SJSA1 (cell line): ENCODE data around the gene BCL6B. TPM values are rescaled to one million over a fixed set of nuclear protein-coding genes. Genes with fewer than 3 reads are reported as not detected.
"Not testable (repeated sequence)": the region's sequence is repeated elsewhere in the genome, so short reads cannot be mapped to it uniquely, and the experiment has no call there.

Source experiments
- DNase-seq, 2 experiments: peaks; one replicate each; pipeline ENCODE4 v3.0.0-alpha.2; 2015 to 2020; ENCODE audit warnings: low spot score in 2 of 2, low read depth in 1 of 2
- H3K27ac ChIP-seq: fragments of 250-450 bp; sonication (Bioruptor Pico); 2 replicates; pipeline ENCODE4 v1.5.1; 2020; ENCODE audit warnings: mild to moderate bottlenecking, moderate library complexity
- H3K27me3 ChIP-seq: fragments of 250-450 bp; sonication (Bioruptor Pico); replicated peaks from 2 replicates; pipeline ENCODE4 v1.5.1; 2020; ENCODE audit warnings: mild to moderate bottlenecking, moderate library complexity
- H3K36me3 ChIP-seq: fragments of 250-450 bp; sonication (Bioruptor Pico); 2 replicates; pipeline ENCODE4 v1.5.1; 2020; ENCODE audit warnings: mild to moderate bottlenecking
- H3K4me1 ChIP-seq: fragments of 250-450 bp; sonication (Bioruptor Pico); replicated peaks from 2 replicates; pipeline ENCODE4 v1.6.1; 2021; ENCODE audit warnings: mild to moderate bottlenecking
- H3K4me3 ChIP-seq: fragments of 250-450 bp; sonication (Bioruptor Pico); 2 replicates; pipeline ENCODE4 v1.5.1; 2020; ENCODE audit warnings: mild to moderate bottlenecking
- H3K9me3 ChIP-seq: fragments of 250-450 bp; sonication (Bioruptor Pico); replicated peaks from 2 replicates; pipeline ENCODE4 v1.5.1; 2020; ENCODE audit warnings: mild to moderate bottlenecking
- total RNA-seq: library from RNA; depleted of rRNA; stranded (reverse); fragments of >200 nt; shearing (Covaris generic); gene quantifications from 2 replicates; pipeline ENCODE4 v1.2.3, GENCODE V29; 2014

The BCL6B gene
- total RNA-seq, 1 experiment from 2014 or later, result not detected

- H3K4me1 ChIP-seq, result peaks cover 16% of the 10 kb centered on the region
- no peak overlapping the region for H3K27ac ChIP-seq
- DNase-seq, result no peak
- H3K27me3 ChIP-seq, result peaks cover 19% of the 10 kb centered on the region
- no peak overlapping the region for H3K4me3 ChIP-seq
- no peaks in the 10 kb centered on the region for H3K9me3 ChIP-seq
- no peaks in the 10 kb centered on the region for H3K36me3 ChIP-seq
Measured at GRCh38 chr17:7046127-7046724, 23.4 kb downstream of the BCL6B start.

- H3K36me3 ChIP-seq, H3K4me3 ChIP-seq, H3K9me3 ChIP-seq, H3K27ac ChIP-seq, DNase-seq: not testable (repeated sequence)
- Histone ChIP-seq H3K27me3 (peaks cover 19% of the 10 kb centered on the region), H3K4me1 (peaks cover 16% of the 10 kb centered on the region)
Measured at GRCh38 chr17:7046725-7047397, 24.0 kb downstream of the BCL6B start.

GRCh38 chr17:7047566-7047965 is 24.7 kb downstream of the BCL6B start:
- peaks cover 19% of the 10 kb centered on the region for H3K27me3 ChIP-seq
- H3K4me1 ChIP-seq, result peaks cover 16% of the 10 kb centered on the region
- no peaks in the 10 kb centered on the region for H3K36me3 ChIP-seq
- H3K4me3 ChIP-seq, result no peak overlapping the region
- H3K27ac ChIP-seq, result no peak overlapping the region
- no peaks in the 10 kb centered on the region for H3K9me3 ChIP-seq
- no peak for DNase-seq

DNA sequence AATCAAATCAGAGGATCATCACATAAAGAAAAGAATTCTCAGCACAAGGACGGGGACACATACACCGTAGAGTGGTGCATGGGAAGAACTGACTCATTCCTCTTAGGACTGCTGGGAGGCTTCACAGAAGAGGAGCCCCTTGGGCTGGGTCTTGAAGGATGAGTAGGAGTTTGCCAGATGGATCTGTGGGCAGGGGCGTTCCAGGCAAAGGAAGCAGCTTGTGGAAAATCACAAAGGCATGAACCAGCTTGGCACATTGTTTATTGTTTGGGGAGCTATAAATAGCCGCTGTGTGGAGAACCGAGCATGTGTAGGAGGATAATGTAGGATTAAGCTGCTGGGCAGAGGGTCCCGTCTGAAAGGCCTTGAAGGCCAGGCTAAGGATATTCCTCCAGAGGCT is 26.1 kb downstream of the BCL6B start:
- no peaks in the 10 kb centered on the region for H3K36me3 ChIP-seq
- H3K4me1 ChIP-seq, result peaks cover 5% of the 10 kb centered on the region; the same call in 1 of the 2 replicates
- DNase-seq, result no peak
- H3K9me3 ChIP-seq, result no peaks in the 10 kb centered on the region
- H3K27ac ChIP-seq, result no peak overlapping the region
- H3K4me3 ChIP-seq, result no peak overlapping the region
- peaks cover 5% of the 10 kb centered on the region for H3K27me3 ChIP-seq

GRCh38 chr17:7050583-7050982 is 27.7 kb downstream of the BCL6B start:
- DNase-seq, H3K27me3 ChIP-seq, H3K4me3 ChIP-seq, H3K36me3 ChIP-seq, H3K27ac ChIP-seq, H3K9me3 ChIP-seq, H3K4me1 ChIP-seq: not testable (repeated sequence)

DNA sequence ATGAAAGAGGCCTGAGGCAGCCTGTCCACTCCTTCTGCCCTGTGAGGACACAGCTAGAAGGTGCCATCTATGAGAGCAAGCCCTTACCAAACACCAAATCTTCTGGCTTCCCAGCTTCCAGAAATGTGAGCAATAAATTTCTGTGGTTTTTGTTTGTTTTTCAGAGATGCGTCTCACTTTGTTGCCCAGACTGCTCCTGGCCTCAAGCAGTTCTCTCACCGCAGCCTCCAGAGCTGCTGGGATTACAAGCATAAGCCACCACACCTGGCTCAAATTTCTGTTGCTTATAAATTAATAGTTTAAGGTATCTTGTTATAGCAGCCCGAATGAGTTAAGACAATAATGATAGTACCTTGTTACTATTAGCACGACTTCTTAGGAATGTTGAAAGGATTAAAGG is 33.5 kb downstream of the BCL6B start:
- Histone ChIP-seq H3K9me3 (no peaks in the 10 kb centered on the region), H3K4me1 (peaks cover 23% of the 10 kb centered on the region), H3K4me3 (no peak overlapping the region), H3K36me3 (no peaks in the 10 kb centered on the region), H3K27me3 (no peaks in the 10 kb centered on the region), H3K27ac (no peak overlapping the region)
- DNase-seq, result peak in 1 of 2 experiments; percentile 25

DNA sequence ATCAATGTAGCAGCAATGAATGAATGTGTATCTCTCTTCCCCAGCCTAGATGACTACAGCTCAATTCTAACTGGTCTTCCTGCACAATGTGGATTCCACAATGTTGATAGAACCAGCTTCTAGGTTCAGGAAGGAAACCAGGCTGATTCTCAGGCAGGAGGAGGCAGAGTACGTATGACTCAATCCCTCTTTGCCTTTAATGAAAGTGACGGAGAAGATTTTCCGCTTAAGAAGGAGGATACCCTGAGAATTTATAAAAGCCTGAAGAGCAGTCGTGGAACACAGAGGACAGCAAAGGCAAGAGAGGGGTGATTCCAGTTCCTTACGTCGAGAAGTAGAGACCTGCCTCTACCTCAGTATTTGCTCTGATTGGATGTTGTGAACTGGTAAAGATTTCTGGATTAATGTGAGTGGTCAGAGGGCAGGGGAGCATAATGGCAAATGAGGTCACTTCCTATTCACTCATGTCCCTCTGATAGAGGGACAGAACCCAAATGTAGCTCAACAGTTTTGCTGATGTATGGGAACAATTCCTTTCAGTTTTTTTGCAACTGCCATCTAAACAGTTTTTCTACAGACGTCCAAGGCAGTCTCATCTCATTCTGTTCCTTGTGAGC is 36.1 kb downstream of the BCL6B start:
- Histone ChIP-seq H3K27ac (peak overlapping the region; percentile 18; the same call in 1 of the 2 replicates), H3K27me3 (no peaks in the 10 kb centered on the region), H3K36me3 (no peaks in the 10 kb centered on the region), H3K4me3 (no peak overlapping the region), H3K9me3 (no peaks in the 10 kb centered on the region), H3K4me1 (peaks cover 23% of the 10 kb centered on the region)
- no peak for DNase-seq

GRCh38 chr17:7060165-7060891 is 37.5 kb downstream of the BCL6B start:
- Histone ChIP-seq H3K4me1 (peaks cover 23% of the 10 kb centered on the region), H3K4me3 (no peak overlapping the region), H3K27me3 (no peaks in the 10 kb centered on the region), H3K36me3 (no peaks in the 10 kb centered on the region), H3K27ac (no peak overlapping the region), H3K9me3 (no peaks in the 10 kb centered on the region)
- peak; percentile 55 to 64 for DNase-seq

DNA sequence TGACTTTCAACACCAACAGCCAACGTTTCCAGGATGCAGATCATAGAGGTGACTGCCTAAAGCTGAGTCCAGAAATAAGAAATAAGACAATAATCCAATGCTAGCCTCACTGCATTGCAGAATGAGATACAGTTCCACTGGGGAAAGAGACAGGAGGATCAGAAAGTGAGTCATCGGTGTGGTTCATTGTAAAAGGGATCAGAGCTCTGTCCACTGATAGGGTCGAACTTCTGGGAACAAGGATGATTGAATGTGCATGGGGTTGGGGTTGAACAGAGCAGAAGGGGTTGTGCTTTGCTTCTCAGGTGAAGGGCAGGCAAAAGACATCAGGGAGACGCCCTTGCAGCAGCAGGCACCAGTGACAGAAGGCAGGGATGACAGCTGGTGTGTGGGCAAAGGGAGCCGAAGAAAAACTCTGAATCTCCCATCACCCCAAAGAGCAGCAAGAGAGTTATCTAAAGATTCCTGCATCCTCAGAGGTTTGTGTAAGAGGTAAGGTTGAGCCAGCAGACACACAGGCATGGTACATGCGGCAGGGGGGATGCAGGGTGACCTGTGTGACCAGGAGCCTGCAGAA is 40.8 kb downstream of the BCL6B start:
- DNase-seq, result no peak
- H3K27me3 ChIP-seq, result no peaks in the 10 kb centered on the region
- no peaks in the 10 kb centered on the region for H3K9me3 ChIP-seq
- peaks cover 17% of the 10 kb centered on the region for H3K4me1 ChIP-seq
- no peak overlapping the region for H3K27ac ChIP-seq
- no peaks in the 10 kb centered on the region for H3K36me3 ChIP-seq
- H3K4me3 ChIP-seq, result no peak overlapping the region

DNA sequence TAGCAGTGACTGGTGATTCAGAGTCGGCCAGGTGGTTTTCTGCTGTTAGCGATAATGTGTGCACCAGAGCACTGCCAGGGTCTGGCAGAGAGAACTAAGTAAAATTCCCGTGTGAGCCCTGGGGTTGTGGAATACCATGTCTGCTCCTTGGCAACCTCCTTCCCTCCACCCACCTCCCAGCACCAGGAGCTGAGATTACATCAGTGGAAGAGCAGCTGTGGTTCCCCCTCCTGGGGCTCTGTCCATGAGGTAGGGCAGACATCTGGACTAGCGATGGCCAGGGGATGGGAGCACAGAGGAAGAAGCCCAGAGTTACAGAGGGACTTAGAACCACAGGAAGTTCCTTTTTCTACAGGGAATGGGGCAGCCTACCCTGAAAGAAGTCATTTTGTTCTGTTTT is 41.4 kb downstream of the BCL6B start:
- Histone ChIP-seq H3K27me3 (no peaks in the 10 kb centered on the region), H3K9me3 (no peaks in the 10 kb centered on the region), H3K4me3 (no peak overlapping the region), H3K36me3 (no peaks in the 10 kb centered on the region), H3K4me1 (peaks cover 10% of the 10 kb centered on the region), H3K27ac (no peak overlapping the region)
- DNase-seq, result no peak

DNA sequence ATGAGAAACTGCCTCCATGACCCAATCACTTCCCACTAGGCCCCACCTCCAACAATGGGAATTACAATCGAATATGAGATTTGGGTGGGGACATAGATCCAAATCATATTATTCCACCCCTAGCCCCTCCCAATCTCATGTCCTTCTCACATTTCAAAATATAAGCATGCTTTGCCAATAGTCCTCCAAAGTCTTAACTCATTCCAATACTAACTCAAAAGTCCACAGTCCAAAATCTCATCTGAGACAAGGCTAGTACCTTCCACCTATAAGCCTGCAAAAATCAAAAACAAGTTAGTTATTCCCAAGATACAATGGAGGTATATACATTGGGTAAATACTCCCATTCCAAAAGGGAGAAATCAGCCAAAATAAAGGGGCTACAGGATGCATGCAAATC is 44.3 kb downstream of the BCL6B start:
- H3K4me1 ChIP-seq, result no peaks in the 10 kb centered on the region
- H3K4me3 ChIP-seq, result no peak overlapping the region
- no peaks in the 10 kb centered on the region for H3K36me3 ChIP-seq
- H3K9me3 ChIP-seq, result no peaks in the 10 kb centered on the region
- H3K27ac ChIP-seq, result no peak overlapping the region
- no peak for DNase-seq
- no peaks in the 10 kb centered on the region; the same call in 1 of the 2 replicates for H3K27me3 ChIP-seq

DNA sequence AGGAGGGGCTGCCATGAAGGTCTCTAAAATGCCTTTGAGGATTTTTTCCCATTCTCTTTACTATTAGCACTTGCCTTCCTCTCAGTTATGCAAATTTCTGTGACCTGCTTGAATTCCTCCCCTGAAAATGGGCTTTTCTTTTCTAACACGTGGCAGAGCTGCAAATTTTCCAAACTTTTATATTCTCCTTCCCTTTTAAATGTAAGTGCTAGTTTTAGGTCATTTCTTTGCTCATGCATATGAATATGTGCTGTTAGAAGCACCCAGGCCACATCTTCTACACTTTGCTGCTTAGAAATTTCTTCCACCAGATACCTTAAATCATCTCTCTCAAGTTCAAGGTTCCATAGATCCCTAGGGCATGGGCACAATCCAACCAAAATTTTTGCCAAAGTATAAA is 45.4 kb downstream of the BCL6B start:
- H3K9me3 ChIP-seq, result no peaks in the 10 kb centered on the region

DNA sequence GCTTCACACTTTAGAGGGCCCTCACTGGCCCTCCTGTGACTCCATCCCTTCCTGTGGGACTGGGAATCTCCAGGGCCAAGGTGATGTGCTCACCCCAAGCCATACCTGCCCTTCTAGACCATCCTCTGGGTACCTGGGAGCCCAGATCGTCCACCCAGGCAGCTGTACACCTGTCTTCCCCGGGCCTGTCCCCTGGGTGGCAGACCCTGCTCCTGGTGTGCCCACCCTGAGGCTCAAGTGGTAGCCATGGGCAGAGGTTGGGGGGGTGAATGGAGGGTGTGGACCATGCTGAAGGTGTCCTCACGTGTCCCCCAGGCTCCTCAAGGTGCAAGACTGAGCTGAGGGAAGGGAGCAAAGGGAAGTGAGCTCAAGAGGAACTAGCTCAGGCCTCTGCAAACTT is 47.9 kb downstream of the BCL6B start:
- Histone ChIP-seq H3K27ac (no peak overlapping the region), H3K4me1 (no peaks in the 10 kb centered on the region), H3K27me3 (no peaks in the 10 kb centered on the region; the same call in 1 of the 2 replicates), H3K9me3 (no peaks in the 10 kb centered on the region), H3K36me3 (no peaks in the 10 kb centered on the region), H3K4me3 (no peak overlapping the region)
- no peak for DNase-seq

More for the DNA sequence above, 45.4 kb downstream of the BCL6B start:
- no peaks in the 10 kb centered on the region; the same call in 1 of the 2 replicates for H3K27me3 ChIP-seq
- H3K4me3 ChIP-seq, result no peak overlapping the region
- no peak for DNase-seq
- no peak overlapping the region for H3K27ac ChIP-seq
- no peaks in the 10 kb centered on the region for H3K36me3 ChIP-seq
- H3K4me1 ChIP-seq, result no peaks in the 10 kb centered on the region
